KG1 (cell line): ENCODE data around the gene RNF44.
"Not testable (repeated sequence)": the region's sequence is repeated elsewhere in the genome, so short reads cannot be mapped to it uniquely, and the experiment has no call there.

Experiments
- DNase-seq: peaks from one replicate; lab custom pipeline; 2025; lab: John Stamatoyannopoulos, UW

Gene RNF44

DNA sequence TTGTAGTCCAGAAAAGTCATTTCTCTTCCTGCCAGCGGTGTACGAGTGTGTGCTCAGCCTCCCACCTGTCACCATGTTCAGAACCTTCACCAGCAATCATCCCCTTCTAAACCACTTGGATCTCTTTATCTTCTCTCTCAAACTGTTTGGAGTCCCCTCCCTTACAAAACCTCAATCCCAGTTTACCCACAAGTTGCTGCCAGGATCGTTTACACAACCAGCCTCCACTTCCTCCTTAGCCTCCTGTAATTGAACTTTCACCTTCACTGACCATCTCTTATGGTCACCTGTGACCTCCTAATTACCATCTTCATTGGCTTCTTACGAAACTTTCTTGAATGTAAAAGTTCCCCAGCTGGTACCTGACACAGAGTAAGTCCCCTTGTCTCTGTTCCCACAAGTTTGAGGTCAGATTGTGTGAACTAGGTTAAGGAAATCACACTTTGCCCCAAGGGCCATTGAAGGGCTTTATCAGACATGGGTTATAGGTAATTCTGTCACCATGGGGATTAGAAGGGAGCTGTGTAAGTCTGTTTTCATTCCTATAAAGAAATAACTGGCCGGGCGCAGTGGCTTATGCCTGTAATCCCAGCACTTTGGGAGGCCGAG is 20.0 kb downstream of the RNF44 start:
- DNase-seq = no peak

DNA sequence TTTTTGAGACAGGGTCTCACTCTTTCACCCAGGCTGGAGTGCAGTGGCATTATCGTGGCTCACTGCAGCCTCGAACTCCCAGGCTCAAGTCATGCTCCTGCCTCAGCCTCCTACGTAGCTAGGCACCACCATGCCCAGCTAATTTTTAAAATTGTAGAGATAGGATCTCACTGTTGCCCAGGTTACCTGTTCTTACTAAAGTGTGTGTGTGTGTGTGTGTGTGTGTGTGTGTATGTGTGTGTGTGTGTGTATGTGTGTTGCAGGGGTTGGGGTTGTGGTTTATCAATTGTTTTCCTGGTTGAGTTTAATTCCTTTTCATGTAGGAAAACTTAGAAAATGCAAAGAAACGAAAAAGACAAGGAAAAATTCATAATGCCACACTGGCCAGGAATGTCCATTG is 21.8 kb downstream of the RNF44 start:
- DNase-seq = no peak

DNA sequence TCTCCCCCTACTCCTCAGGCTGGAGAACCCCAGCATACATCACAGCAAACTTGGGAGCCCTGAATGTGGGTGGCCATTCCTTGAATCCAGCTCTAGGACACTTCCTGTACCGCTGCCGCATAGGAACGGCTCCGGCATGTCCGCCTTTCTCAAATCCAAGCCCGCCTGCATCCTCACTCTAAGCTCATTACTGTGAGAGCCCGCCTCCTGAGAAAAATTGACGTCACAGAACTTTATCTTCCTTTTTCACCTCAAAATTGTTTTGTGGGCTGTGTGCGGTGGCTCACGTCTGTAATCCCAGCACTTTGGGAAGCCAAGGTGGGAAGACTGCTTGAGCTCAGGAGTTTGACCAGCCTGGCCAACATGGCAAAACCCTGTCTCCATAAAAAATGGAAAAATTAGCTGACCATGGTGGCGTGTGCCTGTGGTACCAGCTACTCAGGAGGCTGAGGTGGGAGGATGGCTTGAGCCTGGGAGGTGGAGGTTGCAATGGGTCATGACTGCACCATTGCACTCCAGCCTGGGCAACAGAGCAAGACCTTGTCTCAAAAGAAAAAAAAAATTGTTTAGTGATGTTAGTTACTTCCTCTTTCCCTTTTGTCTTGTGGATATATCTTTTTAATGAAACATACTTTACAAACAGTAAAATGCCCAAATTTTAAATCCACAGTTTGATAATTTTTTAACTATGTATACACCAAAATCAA is 22.8 kb downstream of the RNF44 start:
- no peak for DNase-seq

DNA sequence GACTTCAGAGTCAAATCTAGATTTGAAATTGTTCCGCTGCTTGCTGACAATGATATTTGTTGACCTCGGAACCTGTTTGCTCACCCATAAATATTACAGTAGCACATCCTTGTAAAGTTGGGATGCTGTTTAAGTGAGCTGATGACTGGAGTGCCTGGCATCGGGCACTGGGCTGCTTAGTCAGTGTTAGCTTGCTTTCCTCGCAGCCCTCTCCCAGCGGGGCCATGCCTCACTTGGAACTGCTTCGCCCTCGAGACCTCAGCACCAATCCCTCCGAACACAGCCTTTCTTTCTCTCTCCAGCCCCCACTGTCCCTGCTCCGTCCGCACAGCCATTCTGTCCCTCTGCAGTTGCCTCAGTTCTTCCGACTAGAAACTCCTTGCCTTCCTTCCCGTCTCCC is 23.4 kb downstream of the RNF44 start:
- no peak for DNase-seq

DNA sequence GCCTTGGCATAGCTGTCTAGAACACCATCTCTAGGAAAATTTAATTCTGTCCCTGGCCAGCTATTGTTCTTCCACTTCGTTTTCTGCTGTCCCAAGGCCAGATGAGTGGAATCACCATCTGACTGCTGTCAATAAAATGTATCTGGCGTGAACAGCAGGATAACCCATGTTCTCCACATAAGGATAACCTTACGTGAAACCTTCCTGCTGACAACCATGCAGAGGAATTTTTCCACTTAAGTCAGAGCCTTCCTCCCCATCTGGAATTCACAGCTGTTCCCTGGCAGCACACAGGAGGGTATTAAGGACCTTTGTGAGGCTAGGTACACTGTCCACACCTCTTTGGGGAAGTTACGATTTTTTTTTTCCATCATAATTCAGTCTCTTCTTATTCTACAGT is 28.6 kb downstream of the RNF44 start:
- DNase-seq = no peak

DNA sequence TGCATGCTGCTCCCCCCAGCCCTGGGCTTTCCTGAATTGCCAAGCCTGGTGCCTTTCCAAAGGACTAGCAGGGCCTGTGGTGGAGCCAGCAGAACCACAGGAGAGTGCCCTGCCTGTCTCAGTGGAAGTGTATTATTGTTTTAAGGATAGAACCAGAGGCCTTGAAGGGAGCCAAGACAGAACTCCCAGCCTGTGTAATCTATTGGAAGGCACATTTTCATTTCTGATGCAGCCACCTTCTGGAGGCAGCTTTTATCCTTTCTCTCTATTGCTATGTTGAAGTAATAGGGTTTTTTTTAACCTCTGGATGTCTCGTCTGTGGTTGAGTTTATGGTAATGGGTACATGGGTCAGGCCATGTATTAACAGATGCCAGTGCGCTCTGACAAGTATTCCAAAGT is 29.3 kb downstream of the RNF44 start:
- DNase-seq = no peak

DNA sequence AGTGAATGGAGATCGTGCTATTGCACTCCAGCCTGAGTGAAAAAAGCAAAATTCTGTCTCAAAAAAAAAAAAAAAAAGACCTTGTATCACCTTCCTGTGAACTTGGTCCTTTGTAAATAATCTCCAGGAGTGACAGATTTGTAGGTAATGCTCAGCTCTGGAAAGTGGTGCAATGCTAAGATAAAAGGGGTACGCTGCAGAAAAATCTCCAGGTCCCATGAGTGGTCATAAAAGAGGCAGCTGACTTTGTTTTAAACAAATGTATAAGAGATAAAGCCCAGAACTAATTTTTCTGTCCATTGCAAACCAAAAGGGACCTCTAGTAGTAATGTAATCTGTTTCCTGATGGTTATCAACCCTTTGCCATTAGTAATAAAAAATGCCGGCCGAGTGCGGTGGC is 33.7 kb downstream of the RNF44 start:
- no peak for DNase-seq

DNA sequence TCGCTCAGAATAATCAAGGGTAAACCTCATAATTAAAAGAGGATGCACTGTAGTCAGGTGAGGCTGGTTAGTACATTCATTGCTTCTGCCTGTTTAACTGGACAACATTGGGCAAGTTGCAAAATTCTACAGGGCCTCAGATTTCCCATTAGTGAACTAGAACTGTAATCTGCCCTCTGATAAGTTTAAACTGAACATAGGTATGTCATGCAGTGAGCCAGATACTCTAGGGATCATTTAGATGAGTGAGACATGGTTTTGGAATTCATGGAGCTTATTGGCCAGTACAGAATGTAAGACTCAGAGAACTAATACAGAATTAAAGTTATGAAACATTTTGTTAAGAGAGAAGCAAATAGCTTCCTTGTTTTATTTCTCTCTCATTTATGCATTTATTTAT is 35.9 kb downstream of the RNF44 start:
- no peak for DNase-seq

DNA sequence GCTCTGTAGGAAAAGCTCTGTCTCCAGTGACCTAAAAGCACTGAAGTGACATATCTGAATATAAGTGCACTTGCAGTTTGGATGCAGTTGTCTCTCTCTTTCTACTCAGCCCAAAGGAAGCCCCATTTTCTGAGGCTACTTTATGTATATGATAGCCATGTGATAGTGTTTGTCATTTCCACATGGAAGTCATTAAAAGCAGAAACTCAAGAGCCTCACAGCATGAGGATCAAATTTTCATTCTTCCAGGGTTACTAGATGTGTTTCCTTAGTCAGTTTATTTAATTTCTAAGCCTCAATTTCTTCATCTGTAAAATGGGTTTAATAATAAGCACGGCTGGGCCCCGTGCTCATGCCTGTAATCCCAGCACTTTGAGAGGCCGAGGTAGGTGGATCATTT is 36.7 kb downstream of the RNF44 start:
- no peak for DNase-seq

DNA sequence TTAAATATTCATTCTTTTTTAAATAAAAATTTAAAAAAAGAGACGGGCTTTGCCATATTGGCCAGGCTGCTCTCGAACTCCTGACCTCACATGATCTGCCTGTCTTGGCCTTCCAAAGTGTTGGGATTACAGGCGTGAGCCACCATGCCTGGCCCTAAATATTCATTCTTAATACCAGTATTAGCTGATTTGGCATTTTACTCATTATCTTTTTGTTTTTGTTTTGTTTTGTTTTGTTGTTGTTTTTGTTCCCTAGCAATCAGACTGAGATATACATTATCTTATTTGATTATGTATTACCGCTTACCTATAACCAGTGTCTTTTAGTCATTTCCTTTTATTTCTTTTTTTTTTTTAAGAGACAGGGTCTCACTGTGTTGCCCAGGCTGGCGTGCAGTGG is 37.9 kb downstream of the RNF44 start:
- no peak for DNase-seq

DNA sequence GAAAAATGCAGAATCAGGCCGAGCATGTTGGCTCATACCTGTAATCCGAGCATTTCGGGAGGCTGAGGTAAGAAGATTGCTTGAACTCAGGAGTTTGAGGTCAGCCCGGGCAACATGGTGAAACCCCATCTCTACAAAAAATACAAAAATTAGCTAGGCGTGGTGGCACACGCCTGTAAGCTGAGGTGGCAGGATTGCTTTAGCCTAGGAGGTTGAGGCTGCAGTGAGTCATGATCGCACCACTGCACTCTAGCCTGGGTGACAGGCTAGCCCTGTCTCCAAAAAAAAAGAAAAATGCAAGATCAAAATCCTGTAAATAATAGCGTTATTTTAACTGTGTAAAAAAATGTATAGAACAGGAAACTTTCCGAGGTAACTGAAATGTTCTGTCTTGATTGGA is 39.4 kb downstream of the RNF44 start:
- no peak for DNase-seq

DNA sequence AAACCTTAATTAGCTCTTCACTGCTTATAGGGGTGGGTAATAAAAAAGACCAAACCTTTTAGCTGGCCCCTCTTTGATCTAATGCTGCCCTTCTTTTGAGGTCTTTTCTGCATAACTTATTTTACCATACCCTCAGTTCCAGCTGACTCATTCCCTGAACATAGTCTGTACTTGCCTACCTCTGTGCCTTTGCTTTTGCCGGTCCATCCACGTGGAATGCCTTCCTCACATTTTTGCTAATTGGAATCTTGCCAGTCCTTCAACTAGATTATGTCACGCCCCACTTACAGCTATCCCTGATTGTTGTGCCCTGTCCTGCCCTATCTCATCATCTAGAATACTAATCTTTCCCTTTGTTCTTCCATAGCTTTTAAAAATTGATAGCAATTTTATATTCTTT is 44.8 kb downstream of the RNF44 start:
- no peak for DNase-seq

DNA sequence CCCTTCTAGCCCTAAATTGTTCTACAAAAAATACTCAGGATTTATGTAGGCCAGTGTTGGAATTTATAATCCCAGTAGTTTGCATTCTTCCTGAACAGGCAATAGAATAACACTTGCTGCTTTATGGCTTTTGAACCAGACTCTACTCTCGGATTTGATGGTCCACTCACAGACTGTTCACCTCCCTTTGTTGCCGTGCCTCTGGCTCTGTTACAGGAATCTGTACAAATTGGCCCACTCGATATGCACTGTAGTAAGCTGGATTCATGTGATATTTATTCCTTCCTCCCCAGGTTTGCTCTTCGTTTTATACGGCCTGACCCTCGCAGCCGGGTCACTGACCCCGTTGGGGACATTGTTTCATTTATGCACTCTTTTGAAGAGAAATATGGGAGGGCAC is 45.3 kb downstream of the RNF44 start:
- no peak for DNase-seq

DNA sequence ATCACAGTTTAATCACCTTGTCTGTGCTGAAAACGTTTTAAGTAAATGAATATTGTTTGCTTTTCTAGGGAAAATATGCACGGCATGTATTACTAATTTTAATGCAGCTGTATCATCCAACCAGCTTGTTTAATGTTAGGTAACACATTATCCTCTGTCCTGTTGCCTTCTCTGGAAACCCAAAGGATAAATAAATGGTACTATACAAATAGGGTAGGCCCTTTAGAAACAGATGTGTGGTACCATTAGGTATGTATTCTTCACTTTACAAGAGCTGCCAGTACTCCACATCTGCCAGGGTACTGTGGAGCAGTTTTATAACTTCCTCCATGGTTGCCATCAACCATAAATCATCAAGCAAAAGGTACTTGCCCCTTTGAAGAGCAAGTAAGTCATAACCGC is 46.1 kb downstream of the RNF44 start:
- no peak for DNase-seq

DNA sequence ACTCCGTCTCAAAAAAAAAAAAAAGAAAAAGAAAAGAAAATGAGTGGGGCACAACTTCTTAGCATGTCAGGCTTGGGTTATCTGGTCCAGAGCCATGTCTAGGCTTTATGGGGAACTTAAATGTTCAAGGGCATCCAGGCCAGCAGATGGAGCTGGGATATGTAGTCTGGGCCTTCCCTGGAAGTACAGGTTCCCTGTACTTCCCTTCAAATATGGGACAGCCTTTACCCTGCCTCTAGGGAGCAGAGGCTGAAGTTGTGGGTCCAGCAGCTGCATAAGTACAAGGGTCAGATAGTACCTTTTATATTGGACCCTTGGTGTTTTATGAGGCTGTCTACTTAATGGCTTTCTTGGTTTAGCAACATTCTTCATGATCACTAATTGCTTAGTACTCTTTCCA is 46.9 kb downstream of the RNF44 start:
- DNase-seq = no peak

DNA sequence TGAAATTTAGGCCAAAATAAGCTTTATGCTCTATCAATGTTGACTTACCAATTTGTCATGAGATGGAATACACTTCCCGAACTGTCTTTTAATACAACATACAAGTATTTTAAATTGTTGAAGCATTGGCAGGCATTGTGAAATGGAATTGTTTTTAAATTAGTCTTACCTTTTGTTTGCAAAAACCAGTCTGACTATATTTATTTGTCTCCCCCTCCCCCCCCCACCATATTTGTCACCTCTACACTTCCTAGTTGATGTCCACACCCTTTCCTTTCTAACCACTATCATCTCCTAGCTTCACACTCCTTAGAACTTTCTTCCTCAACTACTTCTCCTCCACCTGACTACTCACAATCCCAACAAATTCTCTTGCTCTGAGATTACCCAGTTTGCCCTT is 48.1 kb downstream of the RNF44 start:
- DNase-seq = no peak

DNA sequence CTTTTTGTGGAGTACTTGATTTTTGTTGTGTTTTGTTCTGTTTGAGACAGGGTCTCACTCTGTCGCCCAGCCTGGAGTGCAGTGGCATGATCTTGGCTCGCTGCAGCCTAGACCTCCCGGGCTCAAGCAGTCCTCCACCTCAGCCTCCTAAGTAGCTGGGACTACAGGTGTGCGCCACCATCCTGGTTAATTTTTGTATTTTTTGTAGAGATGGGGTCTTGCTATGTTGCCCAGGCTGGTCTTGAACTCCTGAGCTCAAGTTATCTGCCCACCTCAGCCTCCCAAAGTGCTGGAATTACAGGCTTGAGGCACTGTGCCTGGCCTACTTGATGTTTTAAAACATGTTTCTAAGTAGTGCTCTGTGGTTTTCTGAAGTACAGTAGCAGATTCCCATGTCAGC is 50.0 kb downstream of the RNF44 start:
- DNase-seq = not testable (repeated sequence)

DNA sequence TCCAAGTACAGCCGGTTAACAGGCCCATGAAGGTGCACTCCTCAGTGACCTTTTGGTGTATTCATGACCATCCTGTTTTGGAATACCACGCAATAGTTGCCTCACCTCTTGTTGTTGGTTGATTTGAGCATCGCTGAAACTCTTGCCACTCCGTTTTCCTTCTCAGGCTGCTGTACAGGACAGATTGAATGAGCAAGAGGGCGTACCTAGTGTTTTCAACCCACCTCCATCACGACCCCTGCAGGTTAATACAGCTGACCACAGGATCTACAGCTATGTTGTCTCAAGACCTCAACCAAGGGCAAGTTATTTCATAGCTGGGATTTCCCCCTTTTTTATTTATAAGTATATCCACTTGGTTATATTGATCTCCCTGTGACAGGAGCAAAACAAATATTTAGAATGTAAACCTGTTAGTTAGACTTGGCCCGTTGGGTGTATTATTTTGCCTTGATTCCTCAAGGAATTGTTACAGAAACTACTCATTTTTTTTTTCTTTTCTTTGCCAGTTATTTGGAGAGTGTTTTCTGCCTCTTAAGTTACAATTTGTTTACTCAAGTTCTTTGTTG is 50.9 kb downstream of the RNF44 start:
- no peak for DNase-seq

DNA sequence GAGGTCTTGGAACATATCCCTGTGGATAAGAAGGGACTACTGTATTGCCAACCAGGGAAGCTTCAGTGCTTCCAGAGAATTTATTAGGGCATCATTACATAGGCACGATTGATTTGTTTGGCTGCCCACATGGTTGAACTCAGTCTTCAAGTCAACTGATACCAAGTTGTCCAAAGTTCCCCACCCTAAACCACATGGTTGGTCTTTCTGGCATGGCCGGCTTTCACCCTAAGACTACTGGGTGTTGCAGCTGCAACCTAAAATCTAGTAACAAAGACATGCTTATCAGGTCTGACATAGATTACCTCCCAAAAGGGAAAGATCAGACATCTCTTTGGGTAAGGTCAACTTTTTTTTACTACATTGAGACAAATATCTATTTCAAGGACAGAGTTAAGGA is 52.0 kb downstream of the RNF44 start:
- DNase-seq = no peak

DNA sequence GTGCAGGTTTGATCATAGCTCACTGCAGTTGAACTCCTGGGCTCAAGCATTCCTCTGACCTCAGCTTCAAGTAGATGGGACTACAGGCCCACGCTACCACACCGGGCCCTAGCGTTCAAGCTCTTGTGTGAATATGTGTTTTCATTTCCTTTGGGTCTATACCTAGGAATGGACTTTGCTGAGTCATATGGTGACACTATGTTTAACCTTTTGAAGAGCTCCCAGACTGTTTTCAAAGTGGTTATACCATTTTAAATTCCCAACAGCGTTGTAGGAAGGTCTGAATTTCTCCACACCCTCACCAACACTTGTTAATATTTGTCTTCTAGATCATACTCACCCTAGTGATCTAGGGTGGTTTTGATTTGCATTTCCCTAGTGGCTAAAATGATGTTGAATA is 55.5 kb downstream of the RNF44 start:
- DNase-seq = no peak
